Fibroblast of lung (primary cell): ENCODE results near the gene PKD1L1. TPM values are rescaled to one million over a fixed set of nuclear protein-coding genes. Genes with fewer than 3 reads are reported as not detected.

Experiments used
- DNase-seq, 2 donors: peaks; one replicate each; pipeline versions ENCODE4 v3.0.0 to v3.0.0-alpha.2; 2010; ENCODE audit warnings: low read depth in 2 of 2
- H2AFZ ChIP-seq: 2 replicates; pipeline ENCODE4 v1.5.1; 2012; ENCODE audit warnings: low read length, control low read depth, inconsistent platforms
- H3K27ac ChIP-seq: 2 replicates; pipeline ENCODE4 v1.5.1; 2011; ENCODE audit warnings: low read length, control low read depth; ENCODE audit not compliant: insufficient read depth
- H3K27me3 ChIP-seq: 2 replicates; pipeline ENCODE4 v1.5.1; 2011; ENCODE audit warnings: mild to moderate bottlenecking, low read length; ENCODE audit not compliant: control insufficient read depth, insufficient read depth
- H3K36me3 ChIP-seq: 2 replicates; pipeline ENCODE4 v1.5.1; 2011; ENCODE audit warnings: low read length; ENCODE audit not compliant: control insufficient read depth, insufficient read depth
- H3K4me1 ChIP-seq: 2 replicates; pipeline ENCODE4 v1.5.1; 2011; ENCODE audit warnings: low read length; ENCODE audit not compliant: control insufficient read depth, insufficient read depth; ENCODE audit errors: extremely low read depth
- H3K4me2 ChIP-seq: 2 replicates; pipeline ENCODE4 v1.5.1; 2011; ENCODE audit warnings: low read length, control low read depth; ENCODE audit not compliant: insufficient read depth; ENCODE audit errors: extremely low read depth
- H3K4me3 ChIP-seq, 4 experiments: fragments of 200-600 bp in 1 of 4; sonication (generic) in 1 of 4; replicated peaks in 1 of 4; 2 replicates each; pipeline ENCODE4 v1.5.1; 2011 to 2016; ENCODE audit warnings: low read length in 4 of 4, low read depth in 3 of 4, mild to moderate bottlenecking in 3 of 4, control low read depth in 2 of 4, inconsistent platforms in 1 of 4, mixed read lengths in 1 of 4; ENCODE audit not compliant: insufficient read depth in 1 of 4; ENCODE audit errors: control extremely low read depth in 1 of 4
- H3K79me2 ChIP-seq: 2 replicates; pipeline ENCODE4 v1.5.1; 2012; ENCODE audit warnings: mild to moderate bottlenecking, low read length, inconsistent platforms; ENCODE audit not compliant: control insufficient read depth, insufficient read depth
- H3K9ac ChIP-seq: 2 replicates; pipeline ENCODE4 v1.5.1; 2011; ENCODE audit warnings: mild to moderate bottlenecking, low read length, control low read depth; ENCODE audit not compliant: insufficient read depth
- H3K9me3 ChIP-seq: 2 replicates; pipeline ENCODE4 v1.5.1; 2012; ENCODE audit warnings: low read depth, low read length; ENCODE audit not compliant: control insufficient read depth, insufficient read depth
- H4K20me1 ChIP-seq: 2 replicates; pipeline ENCODE4 v1.5.1; 2011; ENCODE audit warnings: low read length; ENCODE audit not compliant: control insufficient read depth, insufficient read depth; ENCODE audit errors: extremely low read depth
- EZH2 ChIP-seq: IDR thresholded peaks from 2 replicates; pipeline ENCODE4 v1.5.1; 2012; ENCODE audit warnings: low read length, control low read depth, mild to moderate bottlenecking; ENCODE audit errors: missing control alignments
- polyA plus RNA-seq, 2 donors: library from polyadenylated mRNA; depleted of rRNA in 1 of 2; stranded (reverse) in 1 of 2; unstranded in 1 of 2; fragments of >200 nt; gene quantifications; 2 replicates each; pipeline ENCODE4 v1.2.1, GENCODE V29; 2011 to 2012; ENCODE audit warnings: missing spikeins in 1 of 2
- total RNA-seq: library from RNA; depleted of rRNA; stranded (reverse); fragments of >200 nt; gene quantifications from 2 replicates; pipeline ENCODE4 v1.2.1, GENCODE V29; 2014
- TF ChIP-seq, protein P1 (sequence below), 2 donors: IDR thresholded peaks in 1 of 2; conservative IDR thresholded peaks in 1 of 2; 1 replicate in 1 of 2; 2 replicates in 1 of 2; pipeline ENCODE4 v1.5.1; 2011 to 2012; ENCODE audit warnings: low read length in 2 of 2, control low read depth in 1 of 2, inconsistent platforms in 1 of 2, low read depth in 1 of 2, mild to moderate bottlenecking in 1 of 2

Gene PKD1L1
- total and polyA plus RNA-seq, 2 donors (not counting 1 experiment from before 2014, with no cell fraction given), result under 0.01 to 0.12 TPM

DNA sequence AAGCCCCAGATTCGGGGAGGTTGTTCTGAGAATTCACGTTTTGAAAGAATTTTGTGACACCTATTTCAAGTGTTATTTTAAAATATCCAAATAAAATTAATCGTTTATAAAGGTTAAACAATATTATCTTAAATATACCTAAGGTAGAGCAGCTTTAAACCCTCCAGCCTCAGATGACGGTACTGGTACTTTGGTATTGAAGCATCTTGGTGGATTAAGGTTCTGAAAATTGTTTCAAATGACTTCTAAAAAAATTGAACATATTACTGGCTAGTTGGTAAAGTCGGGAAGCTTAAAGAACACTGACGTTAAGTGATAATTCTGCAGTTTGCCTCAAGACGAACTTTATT lies 31.5 kb upstream of the PKD1L1 start:
- no peak for DNase-seq

GRCh38 chr7:47979145-47979831 lies 31.0 kb upstream of the PKD1L1 start, which contains the start of gene HUS1:
Gene HUS1 (minus strand): TSS chr7:47979615. CDS start chr7:47979519, 96 bp downstream.
- H3K4me3 ChIP-seq, result peak within 1 kb of the TSS; percentile 91 to 98 (median 96)
- TF ChIP-seq, protein P1, sequence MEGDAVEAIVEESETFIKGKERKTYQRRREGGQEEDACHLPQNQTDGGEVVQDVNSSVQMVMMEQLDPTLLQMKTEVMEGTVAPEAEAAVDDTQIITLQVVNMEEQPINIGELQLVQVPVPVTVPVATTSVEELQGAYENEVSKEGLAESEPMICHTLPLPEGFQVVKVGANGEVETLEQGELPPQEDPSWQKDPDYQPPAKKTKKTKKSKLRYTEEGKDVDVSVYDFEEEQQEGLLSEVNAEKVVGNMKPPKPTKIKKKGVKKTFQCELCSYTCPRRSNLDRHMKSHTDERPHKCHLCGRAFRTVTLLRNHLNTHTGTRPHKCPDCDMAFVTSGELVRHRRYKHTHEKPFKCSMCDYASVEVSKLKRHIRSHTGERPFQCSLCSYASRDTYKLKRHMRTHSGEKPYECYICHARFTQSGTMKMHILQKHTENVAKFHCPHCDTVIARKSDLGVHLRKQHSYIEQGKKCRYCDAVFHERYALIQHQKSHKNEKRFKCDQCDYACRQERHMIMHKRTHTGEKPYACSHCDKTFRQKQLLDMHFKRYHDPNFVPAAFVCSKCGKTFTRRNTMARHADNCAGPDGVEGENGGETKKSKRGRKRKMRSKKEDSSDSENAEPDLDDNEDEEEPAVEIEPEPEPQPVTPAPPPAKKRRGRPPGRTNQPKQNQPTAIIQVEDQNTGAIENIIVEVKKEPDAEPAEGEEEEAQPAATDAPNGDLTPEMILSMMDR (conservative IDR thresholded peaks at IDR 0.05 in 1 of 2, IDR thresholded peaks at IDR 0.05 in 1 of 2; ENCODE audit: low read depth in 1 of 2, low read length in 2 of 2), result no peak
- no peak for TF ChIP-seq EZH2
- H3K4me2 ChIP-seq, result peak within 1 kb of the TSS; percentile 86
- peak within 1 kb of the TSS; percentile 81 for H3K9ac ChIP-seq
- H3K36me3 ChIP-seq, result peaks cover 10% of the 10 kb centered on the region
- H3K27me3 ChIP-seq, result no peaks in the 10 kb centered on the region
- no peaks in the 10 kb centered on the region for H3K9me3 ChIP-seq
- DNase-seq, result peak; percentile 84 to 90
- H3K27ac ChIP-seq, result peak within 1 kb of the TSS; percentile 52
- H2AFZ ChIP-seq, result peak within 1 kb of the TSS; percentile 82
- peaks cover 12% of the 10 kb centered on the region for H3K79me2 ChIP-seq
- H3K4me1 ChIP-seq, result peaks cover 6% of the 10 kb centered on the region
- H4K20me1 ChIP-seq, result no peaks in the 10 kb centered on the region

More for the DNA sequence above, 31.5 kb upstream of the PKD1L1 start:
- Histone ChIP-seq H3K4me2 (peak overlapping the region; percentile 1), H3K27me3 (no peaks in the 10 kb centered on the region), H4K20me1 (no peaks in the 10 kb centered on the region), H3K9ac (no peak overlapping the region), H3K36me3 (peaks cover 10% of the 10 kb centered on the region), H3K27ac (no peak overlapping the region), H3K4me1 (peaks cover 6% of the 10 kb centered on the region), H2AFZ (no peak overlapping the region), H3K9me3 (no peaks in the 10 kb centered on the region), H3K79me2 (peaks cover 12% of the 10 kb centered on the region), H3K4me3 (peak overlapping the region in 3 of 4 experiments; percentile 40 to 98 (median 91))
- TF ChIP-seq, protein P1 (conservative IDR thresholded peaks at IDR 0.05 in 1 of 2, IDR thresholded peaks at IDR 0.05 in 1 of 2; ENCODE audit: low read depth in 1 of 2, low read length in 2 of 2), result no peak
- TF ChIP-seq EZH2, result no peak

DNA sequence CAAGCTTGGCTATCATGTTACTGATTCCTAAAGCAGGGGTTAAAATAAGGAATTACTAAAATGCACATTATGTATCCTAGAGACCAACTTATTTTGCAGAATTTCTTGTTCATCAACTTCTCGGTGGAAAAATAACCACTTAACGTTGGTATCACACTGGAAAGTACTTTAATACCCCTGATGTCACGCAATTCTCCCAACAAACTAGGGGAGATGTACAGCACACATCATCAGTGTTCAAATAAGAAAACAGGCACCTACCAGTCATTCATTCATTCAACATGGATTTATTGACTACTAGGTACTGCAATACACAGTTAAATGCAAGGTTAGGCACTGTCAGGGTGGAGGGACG lies 30.5 kb upstream of the PKD1L1 start:
- DNase-seq, result no peak
- H3K36me3 ChIP-seq, result peaks cover 11% of the 10 kb centered on the region
- peak overlapping the region; percentile 52 for H3K27ac ChIP-seq
- no peaks in the 10 kb centered on the region for H4K20me1 ChIP-seq
- H3K4me3 ChIP-seq, result peak overlapping the region; percentile 91 to 98 (median 96)
- H3K9me3 ChIP-seq, result no peaks in the 10 kb centered on the region
- H3K79me2 ChIP-seq, result peaks cover 12% of the 10 kb centered on the region
- peaks cover 6% of the 10 kb centered on the region for H3K4me1 ChIP-seq
- no peaks in the 10 kb centered on the region for H3K27me3 ChIP-seq
- H3K9ac ChIP-seq, result peak overlapping the region; percentile 81
- H3K4me2 ChIP-seq, result peak overlapping the region; percentile 86
- H2AFZ ChIP-seq, result peak overlapping the region; percentile 82
- TF ChIP-seq EZH2, result no peak
- TF ChIP-seq, protein P1 (conservative IDR thresholded peaks at IDR 0.05 in 1 of 2, IDR thresholded peaks at IDR 0.05 in 1 of 2; ENCODE audit: low read depth in 1 of 2, low read length in 2 of 2), result no peak
